ENCODE measurements around the gene ITIH2.

Gene ITIH2

GRCh38 chr10:7701158-7701742 is 1.9 kb upstream of the ITIH2 start:
- TF ChIP-seq GABPA (IDR thresholded peaks at IDR 0.05; ENCODE audit: low read depth) (no peak), CTCF (IDR thresholded peaks at IDR 0.05; ENCODE audit: insufficient read depth, low read length) (no peak), REST (IDR thresholded peaks at IDR 0.05; ENCODE audit: insufficient replicate concordance, low read depth) (no peak), SPI1 (IDR thresholded peaks at IDR 0.05; ENCODE audit: borderline replicate concordance, low read depth) (no peak), POLR2AphosphoS5 (IDR thresholded peaks at IDR 0.05; ENCODE audit: low read depth) (no peak)
- no peak overlapping the region for H3K27ac ChIP-seq (replicated peaks)
- DNase-seq (ENCODE audit: low read depth in 1 of 2, low spot score in 1 of 2) = no peak
- H3K27me3 ChIP-seq (ENCODE audit: insufficient read depth, poor library complexity, severe bottlenecking) = no peaks in the 10 kb centered on the region
- H3K4me3 ChIP-seq (replicated peaks; ENCODE audit: insufficient read depth, low read length) = no peak overlapping the region

GRCh38 chr10:7702288-7702812 is 766 bp upstream of the ITIH2 start:
- Histone ChIP-seq H3K4me3 (replicated peaks; ENCODE audit: insufficient read depth, low read length) (no peak overlapping the region), H3K27ac (replicated peaks) (no peak overlapping the region), H3K27me3 (ENCODE audit: insufficient read depth, poor library complexity, severe bottlenecking) (no peaks in the 10 kb centered on the region)
- DNase-seq (ENCODE audit: low read depth in 1 of 2, low spot score in 1 of 2) = no peak
- TF ChIP-seq GABPA (IDR thresholded peaks at IDR 0.05; ENCODE audit: low read depth) (no peak), POLR2AphosphoS5 (IDR thresholded peaks at IDR 0.05; ENCODE audit: low read depth) (no peak), CTCF (IDR thresholded peaks at IDR 0.05; ENCODE audit: insufficient read depth, low read length) (no peak), SPI1 (IDR thresholded peaks at IDR 0.05; ENCODE audit: borderline replicate concordance, low read depth) (no peak), REST (IDR thresholded peaks at IDR 0.05; ENCODE audit: insufficient replicate concordance, low read depth) (no peak)

GRCh38 chr10:7704071-7705016 is 1.2 kb downstream of the ITIH2 start:
- Histone ChIP-seq H3K27ac (replicated peaks) (no peak overlapping the region), H3K4me3 (replicated peaks; ENCODE audit: insufficient read depth, low read length) (no peak overlapping the region), H3K27me3 (ENCODE audit: insufficient read depth, poor library complexity, severe bottlenecking) (no peaks in the 10 kb centered on the region)
- no peak for DNase-seq (ENCODE audit: low read depth in 1 of 2, low spot score in 1 of 2)
- TF ChIP-seq POLR2AphosphoS5 (IDR thresholded peaks at IDR 0.05; ENCODE audit: low read depth) (no peak), CTCF (IDR thresholded peaks at IDR 0.05; ENCODE audit: insufficient read depth, low read length) (no peak), GABPA (IDR thresholded peaks at IDR 0.05; ENCODE audit: low read depth) (no peak), REST (IDR thresholded peaks at IDR 0.05; ENCODE audit: insufficient replicate concordance, low read depth) (no peak), SPI1 (IDR thresholded peaks at IDR 0.05; ENCODE audit: borderline replicate concordance, low read depth) (no peak)
